Measurements from ENCODE around the gene MAPK8IP2.
"Not testable (repeated sequence)": the region's sequence is repeated elsewhere in the genome, so short reads cannot be mapped to it uniquely, and the experiment has no call there.

MAPK8IP2 gene

DNA sequence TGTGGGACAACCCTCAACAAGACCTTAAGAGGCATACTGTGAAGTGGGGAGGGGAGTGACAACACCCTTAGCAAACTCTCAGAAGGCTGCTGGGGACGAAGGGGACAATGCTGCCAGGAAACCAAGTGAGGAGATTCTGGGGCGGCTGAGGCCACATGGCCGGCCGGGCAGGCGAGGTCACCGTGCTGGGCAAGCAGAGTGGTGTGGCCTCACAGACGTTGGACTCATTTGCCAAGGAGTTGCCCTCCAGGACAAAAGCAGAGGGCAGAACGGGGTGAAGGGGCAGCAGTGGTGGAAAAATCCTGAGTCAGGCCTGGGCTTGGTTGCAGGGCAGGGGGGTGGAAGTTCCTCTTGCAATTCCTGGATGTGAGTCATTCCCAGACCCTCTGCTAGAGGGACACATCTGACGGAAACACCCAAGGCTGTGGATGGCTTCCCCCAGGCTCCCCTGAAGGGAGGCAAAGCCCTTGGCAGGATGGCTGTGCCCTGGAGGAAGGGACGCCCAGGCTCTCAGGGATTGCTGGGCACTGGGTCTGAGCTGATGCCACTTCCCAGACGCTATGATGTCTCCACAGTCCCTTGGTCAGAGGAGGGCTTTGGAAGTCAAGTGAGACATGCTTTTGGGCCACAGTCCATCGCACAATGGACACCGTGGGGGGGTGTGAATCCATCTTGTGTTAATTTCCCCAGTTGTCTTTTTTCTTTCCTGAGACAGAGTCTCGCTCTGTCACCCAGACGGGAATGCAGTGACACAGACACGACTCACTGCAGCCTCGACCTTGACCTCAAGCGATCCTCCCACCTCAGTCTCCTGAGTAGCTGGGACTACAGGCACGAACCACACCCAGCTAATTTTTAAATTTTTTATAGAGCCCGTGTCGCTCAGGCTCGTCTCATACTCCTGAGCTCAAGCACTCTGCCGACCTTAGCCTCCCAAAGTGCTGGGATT, 55.8 kb downstream of the MAPK8IP2 start:
- no peak for DNase-seq (ENCODE audit: low read depth)
- TF ChIP-seq, protein P1, sequence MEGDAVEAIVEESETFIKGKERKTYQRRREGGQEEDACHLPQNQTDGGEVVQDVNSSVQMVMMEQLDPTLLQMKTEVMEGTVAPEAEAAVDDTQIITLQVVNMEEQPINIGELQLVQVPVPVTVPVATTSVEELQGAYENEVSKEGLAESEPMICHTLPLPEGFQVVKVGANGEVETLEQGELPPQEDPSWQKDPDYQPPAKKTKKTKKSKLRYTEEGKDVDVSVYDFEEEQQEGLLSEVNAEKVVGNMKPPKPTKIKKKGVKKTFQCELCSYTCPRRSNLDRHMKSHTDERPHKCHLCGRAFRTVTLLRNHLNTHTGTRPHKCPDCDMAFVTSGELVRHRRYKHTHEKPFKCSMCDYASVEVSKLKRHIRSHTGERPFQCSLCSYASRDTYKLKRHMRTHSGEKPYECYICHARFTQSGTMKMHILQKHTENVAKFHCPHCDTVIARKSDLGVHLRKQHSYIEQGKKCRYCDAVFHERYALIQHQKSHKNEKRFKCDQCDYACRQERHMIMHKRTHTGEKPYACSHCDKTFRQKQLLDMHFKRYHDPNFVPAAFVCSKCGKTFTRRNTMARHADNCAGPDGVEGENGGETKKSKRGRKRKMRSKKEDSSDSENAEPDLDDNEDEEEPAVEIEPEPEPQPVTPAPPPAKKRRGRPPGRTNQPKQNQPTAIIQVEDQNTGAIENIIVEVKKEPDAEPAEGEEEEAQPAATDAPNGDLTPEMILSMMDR (IDR thresholded peaks at IDR 0.05; ENCODE audit: low read depth, low read length, missing control alignments), result no peak
- no peak overlapping the region for H3K4me3 ChIP-seq (ENCODE audit: low read depth, low read length)
- in situ Hi-C loops (cut with HindIII; ENCODE audit: low sequenced_read_pairs), result no loop called here

DNA sequence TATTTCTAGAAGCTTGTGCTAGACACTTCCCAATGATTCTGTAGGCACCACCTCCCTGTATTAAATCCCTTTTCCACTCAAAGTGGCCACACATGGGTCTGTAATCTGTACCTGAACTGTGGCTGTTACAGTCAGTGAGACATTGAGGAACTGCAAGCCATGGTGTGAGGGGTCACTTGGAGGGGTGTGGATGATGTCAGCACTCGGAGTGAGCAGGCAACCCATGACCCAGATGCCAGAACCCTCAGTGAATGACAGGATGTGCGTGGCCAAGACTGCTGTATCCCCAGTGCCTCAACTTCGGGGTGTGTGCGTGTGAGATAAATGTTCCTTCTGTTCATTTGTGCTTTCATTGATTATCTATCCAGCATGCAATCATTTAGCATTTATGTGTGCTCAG, 57.3 kb downstream of the MAPK8IP2 start:
- no peak overlapping the region for H3K4me3 ChIP-seq (ENCODE audit: low read depth, low read length)
- no peak for DNase-seq (ENCODE audit: low read depth)
- TF ChIP-seq, protein P1 (IDR thresholded peaks at IDR 0.05; ENCODE audit: low read depth, low read length, missing control alignments), result no peak
- in situ Hi-C loops (cut with HindIII; ENCODE audit: low sequenced_read_pairs), result no loop called here

DNA sequence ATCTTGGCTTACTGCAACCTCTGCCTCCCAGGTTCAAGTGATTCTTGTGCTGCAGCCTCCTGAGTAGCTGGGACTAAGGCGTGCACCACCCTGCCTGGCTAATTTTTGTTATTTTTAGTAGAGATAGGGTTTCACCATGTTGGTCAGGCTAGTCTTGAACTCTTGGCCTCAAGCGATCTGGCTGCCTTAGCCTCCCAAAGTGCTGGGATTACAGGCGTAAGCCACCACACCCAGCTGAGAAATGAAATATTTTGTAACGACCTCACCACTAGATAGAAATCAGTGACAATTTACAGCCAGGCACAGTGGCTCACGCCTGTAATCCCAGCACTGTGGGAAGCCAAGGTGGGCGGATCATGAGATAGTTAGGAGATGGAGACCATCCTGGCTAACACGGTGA, 59.1 kb downstream of the MAPK8IP2 start:
- DNase-seq (ENCODE audit: low read depth); H3K4me3 ChIP-seq (ENCODE audit: low read depth, low read length); in situ Hi-C loops (cut with HindIII; ENCODE audit: low sequenced_read_pairs): not testable (repeated sequence)

DNA sequence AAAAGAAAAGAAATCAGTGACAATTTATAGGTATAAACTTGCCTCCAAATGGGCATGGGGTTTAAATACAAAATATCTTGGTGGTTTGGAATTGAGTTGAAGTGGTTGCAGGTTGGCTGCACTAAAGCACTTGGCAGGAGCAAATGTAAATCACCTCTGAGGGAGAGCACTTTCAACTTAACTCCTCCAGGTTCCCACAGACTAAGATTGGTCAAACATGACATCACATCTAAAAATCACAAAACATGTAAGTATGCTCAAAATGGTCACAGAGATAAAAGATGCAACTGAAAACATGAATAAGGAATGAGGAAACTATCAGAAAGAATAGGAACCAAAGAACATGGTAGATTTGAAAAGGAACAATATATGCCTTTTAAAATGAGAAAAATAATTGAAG, 59.7 kb downstream of the MAPK8IP2 start:
- DNase-seq (ENCODE audit: low read depth), result no peak
- no peak overlapping the region for H3K4me3 ChIP-seq (ENCODE audit: low read depth, low read length)
- in situ Hi-C loops (cut with HindIII; ENCODE audit: low sequenced_read_pairs), result no loop called here
- TF ChIP-seq, protein P1 (IDR thresholded peaks at IDR 0.05; ENCODE audit: low read depth, low read length, missing control alignments), result no peak
